HG02981 (cell line): Measurements from ENCODE around the gene ST13.
"Not testable (repeated sequence)": the region's sequence is repeated elsewhere in the genome, so short reads cannot be mapped to it uniquely, and the experiment has no call there.

Experiments
- ATAC-seq: cut with Tn5 transposase; IDR thresholded peaks from one replicate; pipeline ENCODE4 v1.9.1; 2021; ENCODE audit warnings: mild to moderate bottlenecking, moderate library complexity; ENCODE audit not compliant: unreplicated experiment

ST13 gene

DNA sequence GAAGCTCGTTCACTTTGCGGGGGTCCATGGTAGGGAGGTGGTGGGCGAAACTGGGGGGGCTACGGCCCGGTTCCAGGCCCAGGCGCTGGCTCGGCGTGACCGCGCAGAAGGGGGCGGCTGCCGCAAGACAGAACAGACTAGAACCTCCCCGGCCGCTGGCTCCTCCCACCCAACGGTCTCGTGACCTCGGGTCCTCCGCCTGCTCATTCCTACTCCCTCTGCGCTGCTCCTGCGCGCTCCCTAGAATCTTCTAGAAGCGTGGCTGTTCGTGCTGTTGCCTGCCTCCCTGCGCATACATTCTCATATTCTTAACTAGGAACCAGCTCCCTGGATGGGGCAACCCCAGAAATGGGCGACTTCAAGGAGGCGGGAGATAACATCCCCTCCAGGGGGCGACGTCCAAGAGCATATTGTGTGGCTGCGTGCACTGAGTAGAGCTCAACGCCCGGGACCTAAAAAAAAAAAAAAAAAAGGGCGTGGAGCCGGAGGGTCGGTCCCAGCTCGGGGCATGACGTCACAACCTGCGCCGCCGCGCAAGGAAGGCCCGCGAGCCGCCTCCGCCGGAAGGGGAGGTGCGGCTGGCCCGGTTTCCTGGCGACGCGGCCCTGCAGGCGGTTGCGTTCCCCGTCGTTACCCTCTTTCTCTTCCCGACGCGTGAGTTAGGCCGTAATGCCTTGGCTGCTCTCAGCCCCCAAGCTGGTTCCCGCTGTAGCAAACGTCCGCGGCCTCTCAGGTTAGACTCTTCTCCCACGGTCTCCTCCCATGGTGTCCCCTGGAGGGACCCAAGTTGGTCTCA is at the start of gene ST13, which contains the start of gene XPNPEP3:
ST13 (minus strand) TSS at position 127 of the 796 bp plus-strand sequence; CDS start at position 28, 99 bp downstream.
XPNPEP3 (plus strand) TSS at position 636 of the 796 bp plus-strand sequence; CDS start at position 670, 34 bp downstream.
- peak; percentile 87 for ATAC-seq

DNA sequence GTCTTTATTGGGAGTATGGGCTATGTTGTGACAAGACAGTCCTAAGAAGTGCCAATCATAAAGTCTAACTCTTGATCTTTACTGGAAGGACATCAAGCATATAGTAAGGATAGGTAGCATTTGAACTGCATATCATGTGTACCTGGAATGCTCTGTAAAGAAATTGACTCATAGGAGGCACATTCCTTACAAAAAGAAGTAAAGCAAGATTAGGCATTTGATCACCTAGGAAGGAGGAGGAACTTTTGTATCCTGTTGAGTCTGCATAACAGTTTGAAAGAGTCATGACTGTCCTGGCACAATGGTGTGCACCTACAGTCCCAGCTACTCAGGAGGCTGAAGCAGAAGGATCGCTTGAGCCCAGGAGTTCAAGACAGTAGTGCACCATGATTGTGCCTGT is 47.7 kb upstream of the ST13 start:
- ATAC-seq: no peak

DNA sequence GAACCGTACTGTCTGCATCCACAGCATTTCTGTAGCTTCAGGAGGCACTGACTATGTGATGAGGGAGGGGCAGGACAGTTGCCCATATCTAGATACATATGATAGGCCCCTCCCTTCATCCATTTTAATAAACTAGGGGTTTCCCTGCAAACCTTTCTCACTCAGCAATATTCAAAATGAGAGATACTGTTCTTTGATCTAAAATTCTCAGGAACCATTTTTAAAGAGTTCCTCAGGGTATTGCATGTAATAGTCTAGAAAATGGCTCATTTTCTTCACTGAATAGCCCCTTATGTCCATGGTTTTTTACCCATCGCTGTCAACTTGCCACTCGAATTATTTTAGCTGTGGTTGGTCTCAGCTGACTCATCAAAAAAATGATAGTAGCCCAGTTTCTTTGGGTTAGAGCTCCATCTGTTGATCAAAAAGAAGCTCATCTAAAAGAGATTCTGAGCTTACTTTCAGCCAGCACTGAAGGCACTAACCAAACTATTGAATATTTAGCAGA is 42.5 kb upstream of the ST13 start:
- ATAC-seq: no peak

DNA sequence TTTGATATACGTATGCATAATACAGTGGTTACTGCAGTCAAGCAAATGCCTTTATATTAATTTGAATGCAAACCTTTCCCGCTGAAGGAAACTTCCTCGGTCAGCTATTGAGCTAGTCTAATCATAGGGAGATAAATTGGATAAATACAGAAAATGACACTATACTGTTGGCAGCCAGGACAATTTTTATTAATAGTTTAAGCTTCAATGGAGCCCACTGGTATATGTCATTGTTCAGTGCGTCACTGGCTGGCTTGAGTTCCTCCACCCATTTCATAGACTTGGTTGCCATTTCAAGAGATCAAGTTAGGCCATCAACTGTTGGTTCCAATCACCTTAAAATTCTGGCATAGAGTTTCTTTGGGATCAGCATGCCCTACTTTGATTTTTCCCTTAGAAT is 38.0 kb upstream of the ST13 start:
- no peak for ATAC-seq

DNA sequence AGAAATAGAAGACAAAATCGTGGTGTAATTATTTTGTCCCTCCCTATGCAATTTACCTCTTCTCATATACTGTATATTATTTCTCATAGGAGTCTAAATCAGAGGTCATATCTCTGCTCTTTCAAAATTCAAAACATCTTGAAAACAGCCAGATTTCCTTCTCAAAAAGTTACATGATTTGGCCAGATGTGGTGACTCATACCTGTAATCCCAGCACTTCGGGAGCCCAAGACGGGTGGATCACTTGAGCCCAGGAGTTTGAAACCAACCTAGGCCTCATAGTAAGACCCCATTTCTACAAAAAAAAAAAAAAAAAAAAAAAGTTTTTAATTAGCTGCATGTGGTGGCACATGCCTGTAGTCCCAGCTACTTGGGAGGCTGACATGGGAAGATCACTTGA is 34.4 kb upstream of the ST13 start:
- no peak for ATAC-seq

DNA sequence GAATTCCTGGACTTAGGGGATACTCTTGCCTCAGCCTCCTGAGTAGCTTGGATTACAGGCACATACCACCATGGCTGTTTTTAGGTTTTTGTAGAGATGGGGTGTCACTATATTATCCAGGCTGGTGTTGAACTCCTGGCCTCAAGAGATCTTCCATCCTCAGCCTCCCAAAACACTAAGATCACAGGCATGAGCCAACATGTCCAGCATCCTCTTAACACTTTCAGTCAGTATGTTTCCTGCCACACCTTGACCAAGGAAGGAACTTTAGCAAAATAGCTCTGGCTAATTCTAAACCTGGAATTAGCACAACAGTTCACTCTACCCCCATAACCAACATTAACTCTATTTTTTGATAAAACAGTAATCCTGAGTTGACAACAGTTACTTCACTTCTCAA is 32.7 kb upstream of the ST13 start:
- no peak for ATAC-seq

DNA sequence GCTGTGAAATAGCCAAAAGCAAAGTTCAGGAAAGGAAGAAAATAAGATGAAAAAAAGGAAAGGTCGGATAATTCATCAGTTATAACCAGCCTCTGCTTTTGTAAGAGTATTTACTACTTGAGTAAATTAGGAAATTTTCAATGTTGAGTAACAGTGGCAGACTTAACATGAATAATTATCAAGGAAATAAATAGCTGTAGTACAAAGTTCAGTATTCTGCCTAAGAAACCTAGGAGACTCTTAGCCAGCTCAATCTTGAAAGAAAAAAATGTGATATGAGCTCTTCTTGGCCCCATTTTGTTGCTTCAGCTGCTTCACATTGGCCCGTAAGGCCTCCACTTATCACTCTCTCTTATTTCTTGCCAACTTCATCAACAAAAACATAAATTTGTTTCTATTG is 22.5 kb upstream of the ST13 start:
- no peak for ATAC-seq

DNA sequence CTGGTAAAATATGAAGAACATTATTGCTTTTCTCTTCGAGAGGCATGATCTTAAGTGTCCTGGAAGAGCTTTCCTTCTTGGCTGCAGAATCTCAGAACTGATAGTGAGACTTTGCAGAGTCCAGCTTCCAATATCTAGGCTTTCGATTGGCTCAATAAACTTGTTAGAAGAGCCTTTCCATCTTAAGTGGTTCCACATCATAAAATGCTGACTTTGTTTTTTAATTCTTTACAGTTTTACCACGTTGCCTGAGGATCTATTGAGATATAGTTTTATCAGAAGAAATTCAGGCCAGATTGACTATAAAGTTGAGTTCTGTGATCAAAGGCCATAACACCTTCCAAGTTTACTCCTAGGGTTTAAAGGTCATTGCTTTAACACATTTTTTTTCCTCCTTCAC is 21.0 kb upstream of the ST13 start:
- ATAC-seq: no peak

DNA sequence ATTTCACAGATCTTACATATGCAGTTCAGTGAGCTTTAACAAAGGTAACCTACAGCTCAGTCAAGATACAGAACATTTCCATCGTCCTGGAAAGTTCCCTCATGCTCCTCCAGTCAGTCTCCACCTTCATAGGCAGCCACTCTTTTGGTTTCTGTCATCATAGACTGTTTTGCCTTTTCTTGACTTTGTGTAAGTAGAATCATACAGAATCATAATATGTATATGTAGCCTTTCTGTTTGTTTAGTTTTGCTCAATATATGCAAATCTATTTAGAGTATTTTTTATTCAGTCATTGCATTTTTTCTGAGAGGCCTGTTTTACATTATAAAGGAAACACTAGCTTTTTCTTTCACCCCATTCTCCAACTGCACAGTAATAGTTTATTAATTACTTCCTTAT is 20.5 kb upstream of the ST13 start:
- no peak for ATAC-seq

DNA sequence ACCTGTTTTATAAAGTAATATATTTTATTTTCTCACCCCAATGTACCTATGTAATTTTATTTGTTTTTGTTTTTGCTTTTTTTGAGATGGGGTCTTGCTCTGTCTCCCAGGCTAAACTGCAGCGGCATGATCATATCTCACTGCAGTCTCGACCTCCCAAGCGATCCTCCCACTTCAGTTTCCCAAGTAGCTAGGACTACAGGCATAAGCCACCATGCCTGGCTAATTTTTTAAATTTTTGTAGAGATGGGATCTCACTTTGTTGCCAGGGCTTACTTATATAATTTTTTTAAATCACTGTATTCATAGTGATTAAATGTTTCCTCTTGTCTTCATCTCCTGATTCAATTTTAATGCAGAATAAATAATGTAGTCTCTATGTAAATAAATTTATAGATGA is 18.7 kb upstream of the ST13 start:
- no peak for ATAC-seq

DNA sequence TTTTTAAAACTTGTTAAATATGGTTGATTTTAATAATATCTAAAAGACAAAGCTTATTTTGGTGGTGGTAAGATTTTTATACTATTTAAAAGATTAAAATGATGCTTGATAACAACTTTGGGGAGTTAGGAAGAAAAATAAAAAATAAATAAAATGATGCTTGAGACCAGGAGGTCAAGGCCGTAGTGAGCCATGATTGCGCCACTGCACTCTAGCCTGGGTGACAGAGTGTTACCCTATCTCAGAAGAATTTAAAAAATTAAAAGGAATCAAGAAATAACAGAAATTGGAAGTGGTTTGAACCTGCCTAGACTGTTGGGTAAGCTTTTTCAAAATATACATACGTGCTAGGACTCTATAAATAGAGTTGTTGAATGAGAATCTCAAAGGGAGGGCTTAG is 17.6 kb upstream of the ST13 start:
- ATAC-seq: no peak

DNA sequence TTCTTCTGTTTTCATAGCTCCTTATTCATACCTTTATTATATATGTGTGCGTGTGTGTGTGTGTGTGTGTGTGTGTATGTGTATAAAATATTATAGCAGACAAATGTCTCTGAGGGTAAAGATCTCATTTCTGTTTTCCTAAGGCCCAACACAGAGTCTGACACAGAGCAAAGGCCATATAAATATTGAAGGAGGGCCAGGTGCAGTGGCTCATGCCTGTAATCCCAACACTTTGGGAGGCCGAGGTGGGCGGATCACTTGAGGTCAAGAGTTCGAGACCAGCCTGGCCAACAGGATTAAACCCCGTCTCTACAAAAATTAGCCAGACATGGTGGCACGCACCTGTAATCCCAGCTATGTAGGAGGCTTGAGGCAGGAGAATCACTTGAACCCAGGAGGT is 11.9 kb upstream of the ST13 start:
- not testable (repeated sequence) for ATAC-seq

DNA sequence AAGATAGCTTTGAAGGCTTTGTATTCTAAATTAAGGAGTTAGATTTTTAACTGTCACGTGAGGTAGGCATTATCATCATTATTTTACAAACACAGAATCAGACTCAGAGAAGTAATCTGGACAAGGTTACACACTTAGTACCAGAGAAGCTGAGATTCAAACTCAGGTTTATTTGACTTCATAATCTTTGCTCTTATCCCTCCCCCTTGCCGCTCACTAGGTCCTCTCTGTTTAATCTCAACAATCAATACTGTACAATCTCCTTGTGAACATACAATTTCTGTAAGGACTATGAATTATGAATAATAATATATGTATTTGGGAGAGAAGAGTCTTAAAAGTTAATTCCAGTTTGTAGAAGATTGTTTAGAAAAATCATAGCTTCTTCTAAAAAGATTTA is 10.7 kb upstream of the ST13 start:
- ATAC-seq: no peak

DNA sequence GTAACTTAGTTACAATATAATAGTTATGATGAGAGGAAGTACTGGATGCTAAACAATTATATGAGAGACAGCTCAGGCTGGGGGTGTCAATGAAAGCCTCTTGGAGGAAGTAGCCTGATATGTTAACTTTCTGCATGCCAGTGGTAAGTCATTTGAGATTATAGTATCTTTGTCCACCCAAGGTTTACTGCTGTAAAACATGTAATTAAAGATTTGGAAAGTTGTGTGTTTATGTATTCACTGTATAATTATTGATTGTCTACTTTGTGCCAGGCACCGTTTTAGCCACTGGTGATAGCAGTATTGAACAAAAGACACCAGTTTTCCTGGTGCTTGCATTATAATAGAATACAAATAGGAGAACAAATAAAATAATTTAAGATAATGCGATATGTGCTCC is 6.1 kb upstream of the ST13 start:
- ATAC-seq: no peak

DNA sequence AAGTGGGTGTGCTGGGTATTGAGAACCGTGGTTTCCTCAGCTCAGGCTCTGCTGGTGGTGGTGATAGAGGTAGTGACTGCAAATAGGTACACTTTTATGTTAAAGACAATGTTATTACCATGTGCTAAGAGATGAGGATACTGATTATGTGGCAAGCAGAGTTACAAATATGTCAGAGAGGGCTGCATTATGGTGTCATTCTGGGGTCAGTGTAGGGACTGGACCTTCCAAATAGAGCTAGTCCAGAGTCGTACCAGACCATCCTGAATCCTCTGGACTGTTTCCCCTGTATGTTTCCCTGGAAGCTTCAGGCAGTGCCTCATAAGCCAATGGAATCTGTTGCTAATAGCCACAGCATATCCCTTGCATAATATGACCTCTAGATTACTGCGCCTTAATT is 5.6 kb upstream of the ST13 start, which contains the start of gene DNAJB7:
DNAJB7 (minus strand) TSS at position 101 of the 400 bp plus-strand sequence. CDS start 119 bp downstream, outside the sequence.
- no peak for ATAC-seq

DNA sequence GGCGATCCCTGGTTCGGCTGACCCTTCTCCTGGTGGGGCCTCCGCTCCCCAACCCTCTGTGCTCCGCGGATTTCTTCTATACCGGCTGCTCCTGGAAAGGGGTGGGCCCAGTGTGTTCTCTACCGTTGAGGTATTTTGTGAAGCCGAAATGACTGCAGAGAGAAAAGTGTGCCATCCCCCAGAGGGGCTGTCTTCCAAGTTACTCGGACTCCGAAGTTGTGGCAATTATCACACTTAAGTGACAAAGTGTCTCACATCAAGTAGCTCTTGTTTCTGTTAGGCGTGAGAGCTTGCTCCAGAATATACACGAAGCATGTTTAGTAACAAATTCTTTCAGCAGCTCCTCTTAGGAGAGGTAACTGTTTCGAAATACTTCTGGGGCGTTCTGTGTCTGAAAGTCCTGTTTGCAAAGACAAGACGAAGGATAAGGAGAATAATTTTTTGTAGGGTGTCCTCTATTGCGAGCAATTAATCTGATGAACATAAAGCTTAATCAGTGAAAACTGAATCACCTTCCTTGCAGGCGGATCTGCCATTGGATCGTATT is 943 bp upstream of the ST13 start:
- no peak for ATAC-seq

DNA sequence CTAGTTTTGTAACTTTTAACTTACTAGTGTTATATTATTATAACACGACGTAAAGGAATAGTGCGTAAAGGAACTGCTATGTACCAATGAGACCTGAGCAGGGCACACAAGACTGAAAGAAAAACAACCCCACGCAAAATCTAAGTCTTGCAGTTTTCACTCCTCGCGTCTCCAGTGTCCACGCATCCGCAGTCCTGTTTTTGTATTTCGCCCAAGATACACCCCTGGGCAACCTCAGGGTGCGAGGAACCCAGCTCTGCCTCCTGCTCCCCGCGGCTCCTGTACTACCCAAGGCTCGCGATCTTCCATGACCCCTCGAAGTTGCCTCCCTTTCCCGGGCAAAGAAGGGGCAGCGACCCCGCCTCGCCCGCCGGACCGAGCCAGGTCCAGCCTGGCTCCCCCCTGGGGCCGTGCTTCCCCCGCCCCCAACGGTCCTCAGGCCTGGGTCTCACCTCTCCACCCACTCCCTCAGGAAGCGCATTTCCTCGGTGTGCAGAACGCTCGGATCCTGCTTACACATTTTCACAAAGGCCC is 393 bp downstream of the ST13 start:
- peak; percentile 14 for ATAC-seq

DNA sequence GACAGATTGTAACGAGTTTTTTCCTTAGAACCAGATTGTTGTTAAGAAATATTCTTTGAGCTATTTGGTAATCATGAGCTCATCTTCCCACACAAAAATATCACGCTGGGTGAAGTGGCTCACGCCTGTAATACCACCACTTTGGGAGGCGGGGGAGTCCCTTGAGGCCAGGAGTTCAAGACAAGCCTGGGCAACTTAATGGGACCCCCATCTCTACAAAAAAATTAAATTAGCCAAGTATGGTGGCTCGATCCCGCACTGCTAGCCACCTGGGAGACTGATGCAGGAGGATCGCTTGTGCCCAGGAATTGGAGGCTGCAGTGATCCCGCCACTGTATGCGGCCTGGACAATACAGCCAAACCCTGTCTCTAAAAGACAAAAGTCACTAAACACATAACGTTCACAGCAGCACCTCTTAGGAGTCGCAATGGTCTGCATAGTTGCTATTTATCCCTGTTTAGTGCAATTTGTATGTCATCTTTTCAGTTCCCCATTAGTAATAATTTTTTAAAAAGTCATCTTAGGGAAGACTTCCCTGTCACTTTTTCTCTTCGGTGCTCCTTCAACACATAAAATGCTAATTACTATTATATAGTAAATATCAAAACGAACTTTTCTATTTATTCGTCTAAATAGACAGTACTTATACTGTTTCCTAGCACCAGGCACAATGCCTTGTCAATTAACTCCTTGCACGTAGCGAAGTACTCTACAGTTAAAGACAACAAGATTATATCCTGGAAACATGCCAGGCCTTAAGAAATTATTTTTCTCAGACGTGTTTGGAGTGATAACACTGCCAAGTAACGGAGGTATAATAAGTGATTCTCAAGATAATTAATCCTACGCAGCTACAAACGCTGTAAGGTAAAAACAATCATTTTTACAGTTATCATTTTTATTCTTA is 1.1 kb downstream of the ST13 start:
- no peak for ATAC-seq

DNA sequence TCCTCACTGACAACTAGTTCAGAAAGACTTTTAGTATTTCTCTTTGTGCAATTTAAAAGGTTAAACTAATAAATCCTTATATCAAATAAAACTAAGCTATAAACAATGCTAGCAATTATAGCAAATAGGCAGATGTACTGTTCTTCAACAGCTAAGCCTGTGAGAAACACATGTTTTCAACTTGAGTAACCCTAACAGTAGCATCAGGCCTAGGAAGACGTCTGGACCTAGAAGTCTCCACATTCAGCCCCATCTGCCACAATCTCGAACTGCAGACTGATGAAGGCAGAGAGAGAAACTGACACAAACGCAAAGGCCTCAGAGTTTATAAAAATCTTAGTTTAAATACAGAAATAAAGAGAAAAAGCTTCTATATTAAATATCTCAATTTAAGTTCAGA is 2.5 kb downstream of the ST13 start:
- no peak for ATAC-seq

DNA sequence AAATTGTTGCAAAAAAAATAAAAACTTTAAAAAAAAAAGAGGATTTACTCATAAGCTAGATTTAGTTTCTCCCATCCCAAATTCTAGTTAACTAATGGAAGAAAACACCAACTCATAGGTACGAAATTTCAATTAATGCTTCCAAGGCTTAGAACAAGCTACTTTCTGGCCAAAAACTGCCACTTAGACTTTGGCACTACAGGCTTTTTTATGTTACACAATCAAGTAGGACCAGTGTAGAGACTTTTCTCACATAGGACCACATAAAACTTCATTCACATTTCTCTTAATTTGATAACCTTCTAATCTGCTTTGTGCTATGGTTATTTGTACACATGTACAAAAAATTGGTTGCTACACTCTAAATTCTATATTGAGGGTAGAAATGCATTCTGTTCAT is 3.1 kb downstream of the ST13 start:
- no peak for ATAC-seq

DNA sequence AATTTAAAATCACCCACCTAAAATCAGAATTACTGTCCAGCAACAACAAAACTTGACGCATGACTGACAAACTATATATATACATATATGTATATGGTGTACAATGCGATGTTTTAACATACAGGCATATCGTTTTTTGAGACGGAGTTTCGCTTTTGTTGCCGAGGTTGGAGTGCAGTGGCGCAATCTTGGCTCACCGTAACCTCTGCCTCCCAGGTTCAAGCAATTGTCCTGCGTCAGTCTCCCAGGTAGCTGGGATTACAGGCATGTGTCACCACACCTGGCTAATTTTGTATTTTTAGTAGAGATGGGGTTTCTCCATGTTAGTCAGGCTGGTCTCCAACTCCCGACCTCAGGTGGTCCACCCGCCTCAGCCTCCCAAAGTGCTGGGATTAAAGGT is 10.6 kb downstream of the ST13 start:
- ATAC-seq: not testable (repeated sequence)
